ENCODE data around the gene TOMM22. TPM values are rescaled to one million over a fixed set of nuclear protein-coding genes. Genes with fewer than 3 reads are reported as not detected.

Gene TOMM22
- total and polyA plus RNA-seq, 11 donors, result 32.3 to 82.1 (median 67.7) TPM

GRCh38 chr22:38685761-38686160 lies 4.0 kb downstream of the TOMM22 start:
- peaks cover 9 to 76% (median 69%) of the 10 kb centered on the region in 9 donors for H3K36me3 ChIP-seq
- DNase-seq, result no peak
- WGBS, 4 donors, result 85 to 100% (median 89%) methylated on average over 1 of the region's 1 CpG
- no peaks in the 10 kb centered on the region for H3K27me3 ChIP-seq
- intact Hi-C loops (cut with DNase I), result loop anchor here in 2 of 10 donors (10.0 kb wide), 1 partner anchor 181 kb away; the partner anchor contains the start of gene DDX17 (in 2 of the 2)
- no peak overlapping the region for H3K27ac ChIP-seq
- no peak overlapping the region for H3K4me3 ChIP-seq
- no peaks in the 10 kb centered on the region for H3K9me3 ChIP-seq
- peaks cover 0 to 17% (median 8%) of the 10 kb centered on the region in 12 donors for H3K4me1 ChIP-seq
- ATAC-seq, result no peak
- TF ChIP-seq POLR2A (IDR thresholded peaks at IDR 0.05) (no peak), CTCF (IDR thresholded peaks at IDR 0.05) (no peak)

GRCh38 chr22:38689651-38690050 lies 7.9 kb downstream of the TOMM22 start:
- H3K27me3 ChIP-seq, result no peaks in the 10 kb centered on the region
- H3K9me3 ChIP-seq, result no peaks in the 10 kb centered on the region
- intact Hi-C loops (cut with DNase I), result loop anchor here in 3 of 10 donors (10.0 kb wide), 1 partner anchor 185 kb away; the partner anchor contains the start of gene DDX17 (in 3 of the 3)
- H3K4me1 ChIP-seq, result peaks cover 0 to 6% (median 0%) of the 10 kb centered on the region in 12 donors
- H3K4me3 ChIP-seq, result no peak overlapping the region
- H3K36me3 ChIP-seq, result peaks cover 9 to 95% (median 79%) of the 10 kb centered on the region in 9 donors
- WGBS, 4 donors, result 75 to 80% (median 78%) methylated on average over 1 of the region's 1 CpG
- no peak overlapping the region for H3K27ac ChIP-seq
- ATAC-seq, result no peak
- no peak for TF ChIP-seq CTCF (IDR thresholded peaks at IDR 0.05)
- TF ChIP-seq POLR2A (IDR thresholded peaks at IDR 0.05), result no peak
- no peak for DNase-seq

GRCh38 chr22:38694049-38694448 lies 12.3 kb downstream of the TOMM22 start:
- intact Hi-C loops (cut with DNase I), result loop anchor here in 1 of 10 donors (10.0 kb wide), 1 partner anchor 189 kb away; the partner anchor contains the start of gene DDX17
- H3K27me3 ChIP-seq, result no peaks in the 10 kb centered on the region
- WGBS, 4 donors, result 87 to 97% (median 94%) methylated on average over 2 of the region's 2 CpGs
- TF ChIP-seq CTCF (IDR thresholded peaks at IDR 0.05) (no peak), POLR2A (IDR thresholded peaks at IDR 0.05) (no peak)
- ATAC-seq (no peak), DNase-seq (no peak)
- peaks cover 18 to 47% (median 33%) of the 10 kb centered on the region in 12 donors for H3K4me1 ChIP-seq
- no peaks in the 10 kb centered on the region for H3K9me3 ChIP-seq
- H3K4me3 ChIP-seq, result no peak overlapping the region
- H3K36me3 ChIP-seq, result peaks cover 0 to 55% (median 35%) of the 10 kb centered on the region in 9 donors
- H3K27ac ChIP-seq, result no peak overlapping the region

GRCh38 chr22:38694940-38695339 lies 13.2 kb downstream of the TOMM22 start:
- intact Hi-C loops (cut with DNase I), result loop anchor here in 1 of 10 donors (10.0 kb wide), 1 partner anchor 190 kb away; the partner anchor contains the start of gene DDX17
- Histone ChIP-seq H3K36me3 (peaks cover 0 to 47% (median 30%) of the 10 kb centered on the region in 9 donors), H3K27me3 (no peaks in the 10 kb centered on the region), H3K9me3 (no peaks in the 10 kb centered on the region), H3K4me1 (peaks cover 22 to 55% (median 42%) of the 10 kb centered on the region in 12 donors), H3K4me3 (no peak overlapping the region), H3K27ac (peak overlapping the region in 1 of 12 donors; percentile 99)
- ATAC-seq, result no peak
- DNase-seq, result no peak
- no peak for TF ChIP-seq POLR2A (IDR thresholded peaks at IDR 0.05)
- no peak for TF ChIP-seq CTCF (IDR thresholded peaks at IDR 0.05)
- 66 to 78% (median 72%) methylated on average over 3 of the region's 3 CpGs for WGBS, 4 donors

All from heart left ventricle (tissue), 16 donors.